GM18499 (cell line): Measurements from ENCODE around the gene TMEM171.

Source experiments
- ATAC-seq: cut with Tn5 transposase; IDR thresholded peaks from one replicate; pipeline ENCODE4 v1.9.1; 2021; ENCODE audit warnings: moderate number of reproducible peaks; ENCODE audit not compliant: insufficient read depth, unreplicated experiment

Gene TMEM171

DNA sequence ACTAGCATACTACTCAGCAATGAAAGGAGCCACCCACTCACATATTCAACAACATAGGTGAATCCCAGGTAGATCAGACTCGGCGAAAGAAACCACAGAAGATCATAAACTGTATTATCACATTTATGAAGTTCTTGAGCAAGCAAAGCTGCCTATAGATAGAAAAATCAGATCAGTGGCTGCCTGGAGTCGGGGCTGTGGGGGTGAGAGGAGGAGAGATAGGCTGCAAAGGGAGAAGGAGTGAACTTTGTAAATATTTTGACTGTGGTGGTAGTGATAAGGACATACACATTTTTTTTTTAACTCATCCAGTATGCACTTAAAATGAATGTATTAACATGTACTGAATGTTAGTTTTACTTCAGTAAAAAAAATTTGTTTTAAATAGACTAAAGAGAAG is 29.2 kb downstream of the TMEM171 start:
- no peak for ATAC-seq

DNA sequence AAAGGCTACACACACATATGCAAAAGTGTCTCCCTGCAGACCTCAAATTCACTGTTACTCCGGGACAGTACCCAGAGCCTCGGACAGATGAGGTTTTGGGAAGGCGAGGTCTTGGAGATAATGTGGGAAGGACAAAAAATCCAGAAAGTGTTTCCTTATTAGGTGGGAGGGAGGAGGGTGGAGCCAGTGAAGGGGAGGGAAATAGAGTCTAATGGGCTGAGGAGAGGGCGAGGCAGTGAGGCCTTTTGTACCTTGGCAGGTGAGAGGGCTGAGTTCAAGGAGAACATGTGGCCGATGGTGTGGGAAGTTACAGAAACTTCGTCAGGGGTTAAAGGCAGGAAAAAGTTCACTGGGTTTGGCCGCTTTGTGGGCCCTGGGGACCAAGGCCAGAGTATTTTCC is 30.5 kb downstream of the TMEM171 start:
- ATAC-seq: no peak

DNA sequence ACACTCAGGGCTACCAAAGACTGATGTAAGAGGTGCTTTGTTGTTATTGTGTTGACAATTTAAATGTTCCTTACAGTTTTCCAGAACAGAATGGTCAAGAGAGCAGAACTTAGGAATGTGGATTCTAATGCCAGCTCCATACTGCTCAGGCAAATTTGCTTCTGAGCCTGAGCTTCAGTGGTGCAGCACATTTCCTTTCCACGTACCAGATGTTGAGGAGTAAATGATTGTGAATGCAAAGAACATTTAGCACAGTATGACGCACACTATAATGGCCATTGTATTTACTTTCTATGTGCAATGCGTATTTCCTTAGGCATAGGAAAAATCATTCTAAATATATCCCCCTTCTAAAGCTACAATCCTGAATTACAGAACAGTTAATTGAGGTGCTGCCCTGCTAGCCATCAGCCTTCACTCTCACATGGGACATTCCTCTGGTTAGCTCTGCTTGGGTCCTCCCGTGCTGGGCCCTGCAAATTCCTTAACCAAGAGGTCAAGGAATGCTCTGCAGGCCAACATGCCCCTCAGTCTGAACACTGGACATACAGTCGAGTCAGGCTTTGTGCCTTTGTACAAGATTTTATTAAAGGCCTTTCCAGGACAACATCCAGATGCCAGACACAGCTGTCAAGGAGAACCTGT is 31.5 kb downstream of the TMEM171 start:
- ATAC-seq: no peak

DNA sequence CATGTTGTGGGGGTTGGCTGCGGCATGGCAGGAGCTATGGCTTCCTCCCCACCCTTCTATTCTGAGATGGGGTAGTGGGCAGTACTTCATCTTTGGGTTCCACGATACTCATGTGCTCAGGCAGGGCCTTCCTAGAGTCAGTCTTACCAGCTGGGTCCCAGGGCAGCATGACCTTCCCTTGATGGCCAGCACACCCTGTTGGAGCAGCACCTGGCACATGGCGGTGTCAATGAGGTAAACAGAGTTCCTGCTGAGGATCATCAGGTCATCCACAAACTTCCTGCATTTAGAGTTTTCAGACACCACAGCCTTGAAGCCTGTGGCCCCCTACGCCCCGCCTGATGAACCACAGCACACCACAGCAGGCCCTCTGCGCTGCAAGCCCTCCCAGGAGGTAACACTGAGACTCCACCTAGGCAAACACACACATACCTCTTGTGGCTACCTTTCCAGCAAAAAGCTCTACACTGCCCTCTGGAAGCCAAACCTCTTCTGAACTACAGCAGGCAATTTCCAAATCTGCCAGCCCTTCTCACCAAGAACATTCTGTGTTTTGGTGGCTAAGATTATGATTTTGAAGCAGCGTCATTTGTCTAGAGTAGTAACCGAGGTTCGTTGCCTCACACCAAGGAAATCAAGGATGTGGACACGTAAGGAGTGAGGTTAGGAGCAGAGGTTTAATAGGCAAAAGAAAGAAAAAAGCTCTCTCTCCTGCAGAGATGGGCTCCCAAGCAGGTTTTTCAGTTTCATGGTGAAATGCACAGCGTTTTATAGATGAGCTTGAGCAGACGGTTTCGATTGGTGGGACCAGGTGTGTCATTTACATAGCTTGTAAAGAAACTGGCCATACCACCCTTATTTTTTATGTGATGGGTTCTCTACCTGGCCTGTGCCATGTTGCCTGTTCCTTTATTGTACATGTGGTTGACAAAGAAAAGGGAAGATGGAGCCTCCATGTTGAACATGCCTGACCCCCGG is 32.3 kb downstream of the TMEM171 start:
- ATAC-seq: no peak

DNA sequence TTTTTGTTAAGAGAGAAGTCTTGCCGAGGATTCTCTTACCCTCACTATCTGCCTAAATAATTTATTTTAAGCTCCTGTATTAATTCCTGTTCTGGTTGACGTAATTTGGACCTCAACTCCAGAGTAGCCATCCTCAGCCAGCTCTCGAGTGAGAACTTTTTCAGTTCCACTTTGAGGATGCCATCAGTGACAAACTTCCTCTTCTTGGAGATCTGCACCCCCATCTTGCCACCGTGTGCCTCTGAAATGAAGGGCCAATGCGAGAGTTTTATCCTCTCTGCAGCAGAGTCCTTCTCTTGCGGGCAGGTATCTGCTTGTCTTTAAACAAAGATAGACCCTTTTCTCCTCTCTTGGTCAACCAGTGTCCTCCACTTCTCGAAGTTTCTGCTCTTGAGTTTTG is 33.1 kb downstream of the TMEM171 start:
- no peak for ATAC-seq

DNA sequence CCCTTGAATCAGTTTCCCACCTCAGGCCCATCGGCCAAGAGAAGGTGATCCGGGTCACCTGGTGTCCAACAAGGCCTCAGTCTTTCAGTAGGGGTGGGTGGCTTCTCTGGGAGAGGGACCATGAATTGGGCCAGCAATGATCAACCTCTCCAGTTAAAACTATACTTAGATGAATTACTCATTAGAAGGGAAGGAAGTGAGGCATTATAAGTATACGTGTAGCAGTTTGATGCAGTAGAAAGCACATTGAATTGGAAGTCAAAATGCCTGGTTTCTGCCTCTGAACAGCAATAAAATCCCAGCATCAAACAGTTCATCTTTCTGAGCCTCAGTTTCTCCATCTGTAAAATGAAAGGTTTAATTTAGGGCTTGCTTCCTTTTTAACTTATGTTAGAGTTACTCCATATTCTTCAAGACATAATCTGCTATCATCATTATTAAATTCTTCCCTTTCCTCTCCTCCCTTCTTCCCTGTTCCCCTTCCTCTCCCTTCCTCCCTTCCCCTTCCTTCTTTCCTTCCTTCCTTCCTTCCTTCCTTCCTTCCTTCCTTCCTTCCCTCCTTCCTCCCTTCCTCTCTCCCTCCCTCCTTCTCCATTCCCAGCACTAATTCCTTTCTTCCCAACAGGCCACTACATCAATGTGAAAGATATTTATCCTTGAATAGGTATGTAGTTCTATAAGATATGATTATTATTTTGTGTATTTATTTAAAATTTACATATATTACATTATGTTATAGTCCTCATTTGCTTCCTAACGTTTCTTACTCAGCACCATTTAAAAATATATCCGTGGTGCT is 34.0 kb downstream of the TMEM171 start:
- ATAC-seq: no peak

DNA sequence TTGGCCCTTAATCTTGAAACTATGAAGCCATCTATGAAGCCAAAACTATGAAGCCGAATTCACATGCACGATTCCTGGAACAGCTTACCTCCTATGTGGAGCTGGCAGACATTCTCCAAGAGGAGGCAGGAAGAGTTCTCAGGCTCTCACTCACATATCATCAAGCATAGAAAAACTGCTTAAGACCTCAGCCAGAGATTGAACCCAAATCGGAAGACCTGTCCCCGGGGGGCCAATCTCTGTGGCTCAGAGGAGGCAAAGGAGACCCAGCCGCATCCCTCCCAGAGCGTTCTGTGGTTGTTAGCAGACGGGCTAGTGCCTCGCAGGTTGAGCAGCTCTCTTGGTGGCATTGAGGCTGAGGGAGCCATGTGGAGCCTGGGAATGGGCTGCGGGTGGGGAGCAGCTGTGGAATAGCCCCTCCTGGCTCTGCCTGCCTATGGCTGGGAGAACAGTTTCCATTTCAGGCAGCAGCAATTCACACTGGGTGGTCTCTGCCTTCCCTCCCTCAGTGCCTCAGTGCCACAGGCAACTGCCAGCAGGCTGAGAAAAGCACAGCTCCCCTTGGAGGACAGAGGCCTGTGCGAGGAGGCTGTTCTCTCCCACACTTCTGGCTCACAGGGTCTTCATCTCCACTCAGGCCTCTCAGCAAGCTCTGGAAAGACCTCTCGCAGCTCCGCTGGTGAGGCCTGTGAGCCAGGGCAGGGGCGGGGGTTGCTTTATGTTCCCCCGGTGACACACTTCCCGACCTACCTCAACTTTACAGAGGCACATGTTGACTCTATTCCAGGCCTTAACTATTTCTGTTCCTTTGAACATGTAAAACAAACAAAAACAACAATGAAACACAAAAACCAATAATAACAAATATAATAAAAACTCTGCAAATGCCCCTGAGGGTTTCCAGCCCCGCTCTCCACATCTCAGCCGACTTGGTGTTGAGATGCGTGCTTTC is 35.2 kb downstream of the TMEM171 start:
- no peak for ATAC-seq

DNA sequence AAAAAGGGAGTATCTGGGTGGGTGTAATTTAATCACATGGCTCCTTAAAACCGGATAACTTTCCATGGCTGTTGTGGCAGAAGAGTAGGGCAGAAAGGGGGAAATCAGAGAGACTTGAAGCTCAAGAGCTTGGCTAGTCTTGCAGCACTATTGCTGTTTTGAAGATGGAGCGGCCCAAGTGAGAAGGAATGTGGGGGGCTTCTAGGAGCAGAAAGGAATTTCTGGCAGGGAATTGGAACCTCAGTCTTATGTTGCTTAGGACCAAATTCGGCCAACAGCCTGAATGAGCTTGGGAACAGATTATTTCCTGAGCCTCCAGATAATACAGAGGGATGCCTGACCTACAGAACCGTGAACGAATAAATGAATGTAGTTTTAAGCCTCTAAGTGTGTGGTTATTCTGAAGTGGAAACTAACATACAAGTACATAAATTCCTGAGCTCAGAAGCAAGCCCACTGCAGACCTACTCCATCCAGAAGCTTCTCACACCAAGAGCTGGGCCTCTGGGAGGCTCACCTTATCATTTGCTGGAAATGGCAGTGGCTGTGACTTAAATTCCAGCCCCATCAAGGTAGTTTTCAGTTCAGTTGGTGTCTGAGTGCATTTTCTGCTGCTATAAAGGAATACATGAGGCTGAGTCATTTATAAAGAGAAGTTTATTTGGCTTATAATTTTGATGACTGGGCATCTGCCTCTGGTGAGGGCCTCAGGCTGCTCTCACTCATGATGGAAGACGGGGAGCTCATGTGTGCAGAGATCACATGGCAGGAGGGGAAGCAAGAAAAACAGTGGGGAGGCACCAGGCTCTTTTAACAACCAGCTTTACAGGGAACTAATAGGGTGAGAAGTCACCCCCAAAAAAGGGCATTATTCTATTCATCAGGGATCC is 37.3 kb downstream of the TMEM171 start:
- ATAC-seq: no peak

DNA sequence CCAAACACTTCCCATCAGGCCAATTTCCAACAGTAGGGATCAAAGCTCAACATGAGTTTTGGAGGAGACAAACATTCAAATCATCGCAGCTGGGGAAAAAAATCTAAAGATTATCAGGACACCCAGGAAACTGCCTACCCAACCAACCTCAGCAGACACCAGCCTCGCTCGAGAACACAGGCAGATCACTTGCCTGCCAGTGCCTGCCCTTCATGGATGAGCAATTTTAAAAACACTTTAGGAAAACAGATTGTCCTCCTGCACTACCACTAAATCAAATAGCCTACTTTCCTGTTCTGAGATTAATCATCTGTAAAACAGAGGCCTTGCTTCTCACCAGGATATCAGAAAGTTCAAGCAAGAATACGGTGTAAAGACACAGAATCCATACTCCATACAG is 37.9 kb downstream of the TMEM171 start:
- ATAC-seq: no peak

DNA sequence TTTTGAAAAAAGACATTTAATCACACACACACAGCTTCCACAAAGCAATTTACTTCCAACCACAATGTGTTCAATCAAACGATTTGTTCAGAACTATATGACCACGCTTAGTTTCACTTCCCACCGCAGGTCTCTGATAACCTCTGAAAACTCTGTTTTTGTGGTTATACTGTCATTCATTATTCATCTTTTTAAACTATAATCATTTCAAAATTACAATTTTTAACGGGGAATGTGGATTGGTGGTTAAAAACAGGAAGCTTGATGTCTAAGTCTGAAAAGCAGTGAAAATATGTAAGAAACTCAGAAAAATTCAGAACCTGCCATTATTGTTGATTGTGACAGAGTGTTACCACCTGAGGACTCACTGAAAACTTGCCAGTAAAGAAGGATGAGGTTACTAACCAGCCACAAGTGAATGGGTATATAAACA is 39.9 kb downstream of the TMEM171 start:
- ATAC-seq: peak; percentile 76

DNA sequence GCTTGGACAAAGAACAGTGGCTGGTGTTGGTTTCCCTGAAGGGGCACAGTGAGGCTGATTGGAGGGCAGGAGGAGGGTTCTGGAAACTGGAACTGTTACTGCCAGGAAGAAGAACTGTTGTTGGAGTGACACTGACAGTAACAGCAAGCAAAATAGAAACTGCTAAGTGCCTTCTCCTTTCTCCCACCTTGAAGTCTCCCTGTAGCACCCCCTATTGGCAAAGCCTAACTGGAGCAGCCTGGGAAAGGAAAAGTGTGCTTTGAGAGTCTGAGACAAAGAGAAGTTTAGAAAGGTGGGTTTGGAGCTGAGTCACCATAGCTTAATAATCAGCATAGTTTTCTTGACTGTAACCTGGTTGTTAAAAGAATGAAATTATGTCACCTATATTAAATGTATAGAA is 50.1 kb downstream of the TMEM171 start:
- ATAC-seq: no peak

DNA sequence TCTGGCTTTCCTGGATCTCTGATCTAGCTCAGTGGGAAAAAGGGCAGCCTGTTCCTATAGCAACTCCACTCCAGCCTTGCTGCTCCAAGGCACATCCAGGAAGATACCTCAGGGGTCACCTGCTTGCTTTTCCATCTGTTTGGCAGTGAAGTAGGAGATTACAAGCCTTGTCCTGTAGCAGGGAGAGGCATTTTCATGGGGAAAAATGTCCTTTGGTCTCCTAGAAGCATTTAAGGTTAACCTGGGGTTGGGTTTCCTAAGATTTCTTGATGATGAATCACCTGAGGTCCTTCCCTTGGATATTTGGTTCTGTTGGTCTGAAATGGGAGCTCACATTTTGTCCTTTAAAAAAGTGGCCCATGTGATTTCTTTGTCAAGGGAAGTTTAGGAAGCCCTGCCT is 51.1 kb downstream of the TMEM171 start:
- ATAC-seq: no peak

DNA sequence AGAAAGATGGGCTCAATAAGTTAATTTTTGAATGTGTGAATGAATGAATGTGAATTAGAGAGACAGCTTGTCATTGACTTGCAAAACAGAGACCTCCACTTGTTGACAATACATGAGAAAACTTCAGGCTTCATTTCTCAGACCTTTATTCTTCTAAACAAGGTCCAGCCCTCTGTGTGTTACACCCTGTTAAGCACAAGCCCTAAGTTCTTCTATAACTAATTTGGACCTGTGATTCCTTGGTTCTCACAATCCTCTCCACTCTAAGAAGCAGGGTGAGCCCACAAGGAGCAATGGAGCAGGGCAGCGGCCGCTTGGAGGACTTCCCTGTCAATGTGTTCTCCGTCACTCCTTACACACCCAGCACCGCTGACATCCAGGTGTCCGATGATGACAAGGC is 52.6 kb downstream of the TMEM171 start, which contains the start of gene TMEM174:
TMEM174 (plus strand) TSS at position 243 of the 400 bp plus-strand sequence; CDS start at position 294, 51 bp downstream.
- no peak for ATAC-seq

DNA sequence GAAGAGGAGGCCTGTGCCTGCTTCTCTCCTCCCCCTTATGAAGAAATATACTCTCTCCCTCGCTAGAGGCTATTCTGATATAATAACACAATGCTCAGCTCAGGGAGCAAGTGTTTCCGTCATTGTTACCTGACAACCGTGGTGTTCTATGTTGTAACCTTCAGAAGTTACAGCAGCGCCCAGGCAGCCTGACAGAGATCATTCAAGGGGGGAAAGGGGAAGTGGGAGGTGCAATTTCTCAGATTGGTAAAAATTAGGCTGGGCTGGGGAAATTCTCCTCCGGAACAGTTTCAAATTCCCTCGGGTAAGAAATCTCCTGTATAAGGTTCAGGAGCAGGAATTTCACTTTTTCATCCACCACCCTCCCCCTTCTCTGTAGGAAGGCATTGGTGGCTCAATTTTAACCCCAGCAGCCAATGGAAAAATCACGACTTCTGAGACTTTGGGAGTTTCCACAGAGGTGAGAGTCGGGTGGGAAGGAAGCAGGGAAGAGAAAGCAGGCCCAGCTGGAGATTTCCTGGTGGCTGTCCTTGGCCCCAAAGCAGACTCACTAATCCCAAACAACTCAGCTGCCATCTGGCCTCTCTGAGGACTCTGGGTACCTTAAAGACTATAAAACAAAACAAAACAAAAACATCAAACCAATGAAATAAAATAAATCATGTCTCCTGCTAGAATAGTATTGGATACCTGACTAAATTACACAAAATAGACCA is 53.9 kb downstream of the TMEM171 start:
- no peak for ATAC-seq

DNA sequence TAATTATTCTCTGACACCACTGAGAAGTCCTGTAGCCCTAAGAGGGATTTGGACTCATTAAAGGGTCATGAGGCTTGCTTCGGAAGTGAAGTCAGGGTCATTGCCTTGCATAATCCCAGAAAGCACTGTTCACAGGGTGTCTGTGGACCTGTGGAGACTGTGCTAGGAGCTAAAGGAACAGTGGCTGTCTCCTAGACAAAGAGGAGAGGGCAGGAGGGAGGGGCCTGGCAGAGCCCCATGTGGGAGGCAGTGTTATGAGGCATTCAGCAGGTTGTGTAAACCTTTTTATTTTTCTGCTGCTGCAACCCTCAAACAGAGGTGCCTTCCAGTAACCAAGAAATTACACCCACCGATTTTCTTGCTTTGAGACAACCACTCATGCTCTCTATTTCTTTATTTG is 55.9 kb downstream of the TMEM171 start:
- no peak for ATAC-seq

DNA sequence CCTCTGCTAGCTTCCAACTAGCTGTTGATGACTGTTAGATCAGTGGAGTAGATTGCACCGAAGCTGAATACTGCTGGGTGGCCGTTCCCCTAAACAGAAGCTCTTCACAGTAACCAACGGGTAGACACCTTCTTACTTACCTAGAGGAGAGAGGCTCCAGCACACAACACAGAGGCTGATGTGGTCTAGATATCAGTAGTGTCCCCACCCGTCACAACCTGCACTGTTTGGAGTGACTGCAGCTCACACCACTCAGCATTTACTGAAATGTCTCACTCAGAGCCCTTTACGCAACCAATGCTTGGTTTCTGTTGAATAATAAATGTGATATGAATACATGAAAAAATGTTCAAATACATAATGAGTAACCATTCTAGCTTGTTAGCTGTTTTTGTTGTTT is 57.9 kb downstream of the TMEM171 start:
- no peak for ATAC-seq

DNA sequence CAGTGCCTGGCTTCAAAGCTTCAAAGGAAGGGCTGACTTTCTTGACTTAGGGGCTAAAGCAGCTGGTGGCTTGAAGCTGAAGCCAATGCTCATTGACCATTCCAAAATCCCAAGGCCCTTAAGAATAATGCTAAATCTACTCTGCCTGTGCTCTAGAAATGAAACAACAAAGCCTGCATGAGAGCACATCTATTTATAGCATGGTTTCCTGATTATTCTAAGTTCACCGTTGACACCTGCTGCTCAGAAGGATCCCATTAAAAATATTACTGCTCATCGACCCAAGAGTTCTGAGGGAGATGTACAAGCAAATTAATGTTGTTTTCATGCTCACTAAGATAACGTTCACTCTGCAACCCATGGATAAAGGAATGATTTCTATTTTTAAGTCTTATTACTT is 59.4 kb downstream of the TMEM171 start:
- no peak for ATAC-seq

DNA sequence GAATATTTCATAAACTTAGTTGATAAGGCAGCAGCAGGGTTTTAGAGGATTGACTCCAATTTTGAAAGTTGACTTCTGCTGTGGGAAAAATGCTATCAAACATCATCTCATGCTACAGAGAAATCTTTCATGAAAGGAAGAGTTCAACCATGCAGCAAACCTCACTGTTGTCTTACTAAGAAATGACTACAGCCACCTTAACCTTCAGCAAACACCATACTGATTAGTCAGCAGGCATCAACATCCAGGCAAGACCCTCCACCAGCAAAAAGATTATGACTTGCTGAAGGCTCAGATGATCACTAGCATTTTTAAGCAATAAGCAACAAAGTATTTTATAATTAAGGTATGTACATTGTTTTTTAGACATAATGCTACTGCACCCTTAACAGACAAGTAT is 60.2 kb downstream of the TMEM171 start:
- ATAC-seq: no peak
